Measurements from ENCODE around the gene SDK1. TPM values are rescaled to one million over a fixed set of nuclear protein-coding genes. Genes with fewer than 3 reads are reported as not detected.

Gene SDK1
- total RNA-seq, 2 experiments from 2014 or later: 0.19 to 0.36 TPM

DNA sequence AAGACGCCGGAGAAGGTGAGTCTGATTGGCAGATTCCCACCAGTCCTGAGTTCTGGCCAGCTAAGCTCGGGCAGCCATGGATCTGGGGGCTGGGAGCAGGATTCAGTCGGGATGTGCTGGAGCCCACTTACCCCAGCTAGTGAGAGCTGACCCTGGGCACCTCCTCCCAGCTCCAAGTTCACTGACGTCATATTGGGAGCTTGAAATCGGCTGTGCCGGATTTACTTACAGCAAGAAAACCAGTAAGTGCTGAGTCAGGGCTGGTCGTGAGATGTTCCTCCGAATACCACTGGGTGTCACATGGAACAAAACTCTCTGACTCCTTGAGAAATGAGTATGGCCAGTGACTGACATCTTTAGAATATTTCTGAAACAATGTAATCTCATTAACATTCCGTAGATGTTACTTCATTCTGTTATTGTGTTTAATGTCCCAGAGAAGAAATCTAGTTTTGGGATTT is 621.2 kb downstream of the SDK1 start:
- DNase-seq (ENCODE audit: low spot score): peak; percentile 1
- H3K9me3 ChIP-seq (ENCODE audit: low read length): no peaks in the 10 kb centered on the region
- no peaks in the 10 kb centered on the region for H3K4me1 ChIP-seq (ENCODE audit: insufficient read depth, low read length, poor library complexity, severe bottlenecking)
- H3K4me2 ChIP-seq (ENCODE audit: low read length): no peak overlapping the region
- no peaks in the 10 kb centered on the region for H3K9me2 ChIP-seq (ENCODE audit: insufficient read depth, low read length)
- no peaks in the 10 kb centered on the region for H4K20me1 ChIP-seq (ENCODE audit: insufficient read depth, low read length)
- no peaks in the 10 kb centered on the region for H3K36me3 ChIP-seq (ENCODE audit: insufficient read depth, low read length)
- intact Hi-C loops (cut with micrococcal nuclease; ENCODE audit: unreplicated experiment): no loop called here
- H3K4me3 ChIP-seq (ENCODE audit: low read depth, low read length, poor library complexity, severe bottlenecking): no peak overlapping the region
- H3K27ac ChIP-seq (ENCODE audit: low read depth, low read length, poor library complexity, severe bottlenecking): no peak overlapping the region
- no peak overlapping the region for H2AFZ ChIP-seq (ENCODE audit: low read length)
- CTCF ChIA-PET (ENCODE audit: unreplicated experiment): no interaction called here
- no peaks in the 10 kb centered on the region for H3K79me2 ChIP-seq (ENCODE audit: insufficient read depth, low read depth, low read length)
- POLR2A ChIA-PET: no interaction called here
- TF ChIP-seq EZH2phosphoT487 (IDR thresholded peaks at IDR 0.05; ENCODE audit: borderline replicate concordance, low read depth, low read length): no peak
- TF ChIP-seq, protein P1, sequence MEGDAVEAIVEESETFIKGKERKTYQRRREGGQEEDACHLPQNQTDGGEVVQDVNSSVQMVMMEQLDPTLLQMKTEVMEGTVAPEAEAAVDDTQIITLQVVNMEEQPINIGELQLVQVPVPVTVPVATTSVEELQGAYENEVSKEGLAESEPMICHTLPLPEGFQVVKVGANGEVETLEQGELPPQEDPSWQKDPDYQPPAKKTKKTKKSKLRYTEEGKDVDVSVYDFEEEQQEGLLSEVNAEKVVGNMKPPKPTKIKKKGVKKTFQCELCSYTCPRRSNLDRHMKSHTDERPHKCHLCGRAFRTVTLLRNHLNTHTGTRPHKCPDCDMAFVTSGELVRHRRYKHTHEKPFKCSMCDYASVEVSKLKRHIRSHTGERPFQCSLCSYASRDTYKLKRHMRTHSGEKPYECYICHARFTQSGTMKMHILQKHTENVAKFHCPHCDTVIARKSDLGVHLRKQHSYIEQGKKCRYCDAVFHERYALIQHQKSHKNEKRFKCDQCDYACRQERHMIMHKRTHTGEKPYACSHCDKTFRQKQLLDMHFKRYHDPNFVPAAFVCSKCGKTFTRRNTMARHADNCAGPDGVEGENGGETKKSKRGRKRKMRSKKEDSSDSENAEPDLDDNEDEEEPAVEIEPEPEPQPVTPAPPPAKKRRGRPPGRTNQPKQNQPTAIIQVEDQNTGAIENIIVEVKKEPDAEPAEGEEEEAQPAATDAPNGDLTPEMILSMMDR (conservative IDR thresholded peaks at IDR 0.05; ENCODE audit: low read length): 0 out of 2 replicates have a peak, but pooled peaks have one; percentile 18
- no TSS peak for BruUV-seq (replicated peaks)

DNA sequence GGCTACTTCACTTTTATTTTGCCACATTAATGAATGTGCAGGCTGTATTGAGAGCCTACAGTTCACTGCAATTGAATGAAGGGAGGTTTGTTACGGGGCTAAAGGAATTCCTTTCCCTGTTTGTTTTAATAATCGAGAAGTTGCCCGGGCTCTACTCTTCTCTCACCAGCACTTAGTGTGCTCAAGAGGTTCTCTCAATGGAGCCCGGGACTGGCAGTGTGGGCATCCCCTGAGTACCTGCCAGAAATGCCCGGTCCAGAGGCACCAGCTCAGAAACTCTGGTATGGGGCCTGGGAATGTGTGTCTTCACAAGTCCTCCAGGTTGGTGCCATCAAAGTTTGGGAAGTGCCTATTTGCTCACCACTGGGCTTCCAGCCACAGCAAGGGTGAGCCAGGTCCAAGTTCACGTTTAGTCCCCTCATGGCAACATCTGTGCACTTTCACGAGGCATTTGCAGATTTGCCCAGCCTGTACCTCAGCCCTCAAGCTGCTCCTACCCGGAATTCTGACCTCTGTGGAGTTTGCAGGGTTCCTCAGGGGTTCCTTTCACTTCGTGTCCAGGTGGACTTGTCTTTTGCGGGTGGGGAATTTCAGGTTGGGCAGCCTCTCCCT is 622.4 kb downstream of the SDK1 start:
- TF ChIP-seq, protein P1 (conservative IDR thresholded peaks at IDR 0.05; ENCODE audit: low read length): no peak
- TF ChIP-seq EZH2phosphoT487 (IDR thresholded peaks at IDR 0.05; ENCODE audit: borderline replicate concordance, low read depth, low read length): no peak

DNA sequence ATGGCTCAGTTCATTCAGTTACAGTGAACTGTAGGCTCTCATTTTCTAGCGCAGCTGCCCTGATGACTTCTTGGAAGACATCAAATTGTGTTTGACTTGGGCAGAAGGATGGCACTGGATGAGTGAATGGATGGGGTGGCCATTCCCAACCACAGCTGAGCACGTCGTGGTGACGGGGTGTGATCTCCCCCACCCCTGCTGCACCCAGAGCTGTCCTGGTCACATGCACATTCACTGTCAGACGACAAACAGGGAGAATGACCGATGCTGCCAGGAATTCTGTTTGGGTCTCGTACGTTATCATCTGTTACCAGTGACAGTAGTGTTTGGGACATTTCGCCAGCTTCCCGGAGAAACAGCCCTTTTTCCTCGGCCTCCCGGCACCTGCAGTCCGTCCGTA is 623.2 kb downstream of the SDK1 start:
- no peak for DNase-seq (ENCODE audit: low spot score)
- no TSS peak for BruUV-seq (replicated peaks)
- Histone ChIP-seq H3K36me3 (ENCODE audit: insufficient read depth, low read length) (no peaks in the 10 kb centered on the region), H3K4me3 (ENCODE audit: low read depth, low read length, poor library complexity, severe bottlenecking) (no peak overlapping the region), H3K9me2 (ENCODE audit: insufficient read depth, low read length) (no peaks in the 10 kb centered on the region), H3K4me2 (ENCODE audit: low read length) (no peak overlapping the region), H3K79me2 (ENCODE audit: insufficient read depth, low read depth, low read length) (no peaks in the 10 kb centered on the region), H3K4me1 (ENCODE audit: insufficient read depth, low read length, poor library complexity, severe bottlenecking) (no peaks in the 10 kb centered on the region), H3K27ac (ENCODE audit: low read depth, low read length, poor library complexity, severe bottlenecking) (no peak overlapping the region), H2AFZ (ENCODE audit: low read length) (no peak overlapping the region), H4K20me1 (ENCODE audit: insufficient read depth, low read length) (no peaks in the 10 kb centered on the region), H3K9me3 (ENCODE audit: low read length) (no peaks in the 10 kb centered on the region)
- TF ChIP-seq, protein P1 (conservative IDR thresholded peaks at IDR 0.05; ENCODE audit: low read length): no peak
- TF ChIP-seq EZH2phosphoT487 (IDR thresholded peaks at IDR 0.05; ENCODE audit: borderline replicate concordance, low read depth, low read length): no peak
- CTCF ChIA-PET (ENCODE audit: unreplicated experiment): no interaction called here
- intact Hi-C loops (cut with micrococcal nuclease; ENCODE audit: unreplicated experiment): no loop called here
- POLR2A ChIA-PET: no interaction called here

More for the DNA sequence above, 622.4 kb downstream of the SDK1 start:
- Histone ChIP-seq H3K9me3 (ENCODE audit: low read length) (no peaks in the 10 kb centered on the region), H3K4me1 (ENCODE audit: insufficient read depth, low read length, poor library complexity, severe bottlenecking) (no peaks in the 10 kb centered on the region), H3K36me3 (ENCODE audit: insufficient read depth, low read length) (no peaks in the 10 kb centered on the region), H3K4me3 (ENCODE audit: low read depth, low read length, poor library complexity, severe bottlenecking) (no peak overlapping the region), H3K79me2 (ENCODE audit: insufficient read depth, low read depth, low read length) (no peaks in the 10 kb centered on the region), H2AFZ (ENCODE audit: low read length) (no peak overlapping the region), H4K20me1 (ENCODE audit: insufficient read depth, low read length) (no peaks in the 10 kb centered on the region), H3K27ac (ENCODE audit: low read depth, low read length, poor library complexity, severe bottlenecking) (no peak overlapping the region), H3K4me2 (ENCODE audit: low read length) (no peak overlapping the region), H3K9me2 (ENCODE audit: insufficient read depth, low read length) (no peaks in the 10 kb centered on the region)
- BruUV-seq (replicated peaks): no TSS peak
- POLR2A ChIA-PET: no interaction called here
- CTCF ChIA-PET (ENCODE audit: unreplicated experiment): no interaction called here
- intact Hi-C loops (cut with micrococcal nuclease; ENCODE audit: unreplicated experiment): no loop called here
- no peak for DNase-seq (ENCODE audit: low spot score)

Measured in OCI-LY7 (cell line).